Hepatocyte (in vitro differentiated cells): ENCODE data around the gene FBXL13.

Experiments
- EZH2 ChIP-seq: fragments of 200-600 bp; sonication (generic); IDR thresholded peaks from 2 replicates; pipeline ENCODE4 v1.6.1; 2016; ENCODE audit warnings: antibody characterized with exemption, mild to moderate bottlenecking, borderline replicate concordance
- TF ChIP-seq, protein P1 (sequence below): fragments of 200-600 bp; sonication (generic); IDR thresholded peaks from 2 replicates; pipeline ENCODE4 v1.5.1; 2016; ENCODE audit warnings: antibody characterized with exemption, mild to moderate bottlenecking; ENCODE audit not compliant: poor library complexity

DNA sequence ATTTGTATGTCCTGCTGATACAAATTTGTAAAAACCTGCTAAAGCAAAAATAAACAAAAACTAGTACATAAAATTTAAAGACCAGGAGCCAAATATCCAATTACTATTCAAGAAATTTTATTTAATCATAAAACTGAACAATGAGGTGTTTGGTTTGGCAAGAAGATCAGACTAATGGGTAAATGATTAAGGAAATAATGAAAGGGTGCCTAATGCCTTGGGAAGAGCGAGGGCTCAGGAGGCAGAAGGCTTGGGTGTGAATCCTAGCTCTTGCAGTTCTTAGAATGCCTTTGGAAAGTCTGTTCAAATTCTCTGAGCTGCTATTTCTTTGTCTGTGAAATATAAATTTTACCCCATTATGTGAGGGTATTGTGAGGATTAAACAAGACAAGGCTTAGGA, 41.9 kb upstream of the FBXL13 start:
- no peak for TF ChIP-seq EZH2
- TF ChIP-seq, protein P1, sequence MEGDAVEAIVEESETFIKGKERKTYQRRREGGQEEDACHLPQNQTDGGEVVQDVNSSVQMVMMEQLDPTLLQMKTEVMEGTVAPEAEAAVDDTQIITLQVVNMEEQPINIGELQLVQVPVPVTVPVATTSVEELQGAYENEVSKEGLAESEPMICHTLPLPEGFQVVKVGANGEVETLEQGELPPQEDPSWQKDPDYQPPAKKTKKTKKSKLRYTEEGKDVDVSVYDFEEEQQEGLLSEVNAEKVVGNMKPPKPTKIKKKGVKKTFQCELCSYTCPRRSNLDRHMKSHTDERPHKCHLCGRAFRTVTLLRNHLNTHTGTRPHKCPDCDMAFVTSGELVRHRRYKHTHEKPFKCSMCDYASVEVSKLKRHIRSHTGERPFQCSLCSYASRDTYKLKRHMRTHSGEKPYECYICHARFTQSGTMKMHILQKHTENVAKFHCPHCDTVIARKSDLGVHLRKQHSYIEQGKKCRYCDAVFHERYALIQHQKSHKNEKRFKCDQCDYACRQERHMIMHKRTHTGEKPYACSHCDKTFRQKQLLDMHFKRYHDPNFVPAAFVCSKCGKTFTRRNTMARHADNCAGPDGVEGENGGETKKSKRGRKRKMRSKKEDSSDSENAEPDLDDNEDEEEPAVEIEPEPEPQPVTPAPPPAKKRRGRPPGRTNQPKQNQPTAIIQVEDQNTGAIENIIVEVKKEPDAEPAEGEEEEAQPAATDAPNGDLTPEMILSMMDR = no peak
